Astrocyte (in vitro differentiated cells and primary cell): ENCODE results near the gene CLEC11A. TPM values are rescaled to one million over a fixed set of nuclear protein-coding genes. Genes with fewer than 3 reads are reported as not detected.

Experiments used
- DNase-seq: peaks from one replicate; pipeline ENCODE4 v3.0.0-alpha.2; 2010; ENCODE audit warnings: low read depth
- FAIRE-seq: peaks from 2 replicates; lab custom pipeline; 2011; peaks lifted over from hg19 to GRCh38; lab: Jason Lieb, UNC
- H2AFZ ChIP-seq: 2 replicates; pipeline ENCODE4 v1.6.0; 2012; ENCODE audit warnings: low read depth, low read length, inconsistent platforms
- H3K27ac ChIP-seq: 2 replicates; pipeline ENCODE4 v1.5.1; 2011; ENCODE audit warnings: low read depth, low read length, inconsistent platforms
- H3K27me3 ChIP-seq: 2 replicates; pipeline ENCODE4 v1.6.0; 2011; ENCODE audit warnings: low read length, inconsistent platforms; ENCODE audit not compliant: insufficient read depth
- H3K36me3 ChIP-seq: 2 replicates; pipeline ENCODE4 v1.5.1; 2011; ENCODE audit warnings: low read length, inconsistent platforms; ENCODE audit not compliant: insufficient read depth
- H3K4me1 ChIP-seq: 2 replicates; pipeline ENCODE4 v1.5.1; 2011; ENCODE audit warnings: low read length, inconsistent platforms; ENCODE audit not compliant: insufficient read depth
- H3K4me2 ChIP-seq: 2 replicates; pipeline ENCODE4 v1.6.0; 2012; ENCODE audit warnings: low read length, inconsistent platforms
- H3K4me3 ChIP-seq: 2 replicates; pipeline ENCODE4 v1.5.1; 2011; ENCODE audit warnings: low read depth, mild to moderate bottlenecking, low read length, inconsistent platforms; ENCODE audit not compliant: insufficient read depth
- H3K79me2 ChIP-seq: 2 replicates; pipeline ENCODE4 v1.6.0; 2012; ENCODE audit warnings: mild to moderate bottlenecking, low read length, inconsistent platforms; ENCODE audit not compliant: insufficient read depth
- H3K9ac ChIP-seq: 2 replicates; pipeline ENCODE4 v1.6.0; 2012; ENCODE audit warnings: mild to moderate bottlenecking, low read length, inconsistent platforms
- H3K9me3 ChIP-seq: 2 replicates; pipeline ENCODE4 v1.5.1; 2012; ENCODE audit warnings: low read depth, mild to moderate bottlenecking, low read length, inconsistent platforms; ENCODE audit not compliant: insufficient read depth
- H4K20me1 ChIP-seq: 2 replicates; pipeline ENCODE4 v1.6.0; 2012; ENCODE audit warnings: low read length, inconsistent platforms; ENCODE audit not compliant: insufficient read depth
- H3K27ac Mint-ChIP-seq: one replicate; pipeline ENCODE4 v1.8.0; 2021; ENCODE audit warnings: mild to moderate bottlenecking, mixed read lengths; ENCODE audit not compliant: unreplicated experiment
- H3K27me3 Mint-ChIP-seq: one replicate; pipeline ENCODE4 v1.8.0; 2021; ENCODE audit warnings: low read depth, mixed read lengths; ENCODE audit not compliant: unreplicated experiment
- H3K36me3 Mint-ChIP-seq: one replicate; pipeline ENCODE4 v1.8.0; 2021; ENCODE audit warnings: low read depth, mixed read lengths; ENCODE audit not compliant: unreplicated experiment
- H3K4me1 Mint-ChIP-seq: one replicate; pipeline ENCODE4 v1.8.0; 2021; ENCODE audit warnings: low read depth, mixed read lengths; ENCODE audit not compliant: unreplicated experiment
- H3K4me3 Mint-ChIP-seq: one replicate; pipeline ENCODE4 v1.8.0; 2021; ENCODE audit warnings: mild to moderate bottlenecking, moderate library complexity, mixed read lengths; ENCODE audit not compliant: unreplicated experiment
- H3K9me3 Mint-ChIP-seq: one replicate; pipeline ENCODE4 v1.8.0; 2021; ENCODE audit warnings: mild to moderate bottlenecking, mixed read lengths; ENCODE audit not compliant: unreplicated experiment
- EZH2 ChIP-seq: IDR thresholded peaks from 2 replicates; pipeline ENCODE4 v1.6.1; 2012; ENCODE audit warnings: mild to moderate bottlenecking, low read length, inconsistent platforms; ENCODE audit not compliant: insufficient read depth
- total RNA-seq: library from RNA; stranded (reverse); gene quantifications from 2 replicates; pipeline ENCODE4 v1.2.1, GENCODE V29; 2021
- TF ChIP-seq, protein P1 (sequence below): IDR thresholded peaks from 2 replicates; pipeline ENCODE4 v1.5.1; 2011; ENCODE audit warnings: low read depth, mild to moderate bottlenecking, inconsistent platforms, low read length, moderate library complexity; ENCODE audit not compliant: insufficient read depth

CLEC11A gene
- total RNA-seq, 1 donor from 2014 or later = not detected

DNA sequence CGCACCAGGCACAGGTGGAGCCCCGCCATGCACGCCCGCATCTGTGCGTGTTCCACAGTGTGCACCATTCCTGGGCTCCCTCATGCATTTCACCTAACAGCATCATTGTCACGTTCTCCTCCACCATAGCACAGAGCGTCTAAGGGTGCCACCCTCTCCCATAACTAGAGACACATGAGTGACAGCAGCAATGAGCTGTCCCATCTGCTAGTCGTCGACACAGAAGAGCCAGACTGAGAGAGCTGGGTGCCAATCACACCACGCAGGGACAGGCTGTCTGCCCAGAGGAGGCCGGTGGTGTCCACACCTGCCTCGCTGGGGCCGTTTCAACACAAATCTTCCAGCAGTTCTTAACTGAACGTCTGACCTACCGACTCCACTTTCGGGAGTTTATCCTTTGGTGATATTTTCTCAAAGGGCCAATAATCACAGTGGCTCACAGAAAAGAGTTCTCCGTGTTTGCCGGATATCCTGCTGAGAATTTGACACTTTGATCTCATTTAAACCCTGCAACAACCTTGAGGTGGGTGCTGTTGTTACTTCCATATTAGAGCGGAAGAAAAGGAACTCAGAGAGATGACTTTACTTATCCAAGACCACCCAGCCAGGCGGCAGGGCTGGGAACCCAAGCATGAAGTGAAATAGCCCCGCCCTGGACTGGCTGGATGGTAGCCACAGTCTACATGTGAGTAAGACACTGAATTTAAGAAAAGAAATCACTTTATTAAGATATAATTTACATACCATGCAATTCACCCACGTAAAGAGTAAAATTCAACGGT is 16.2 kb downstream of the CLEC11A start:
- H4K20me1 ChIP-seq = no peaks in the 10 kb centered on the region
- no peaks in the 10 kb centered on the region for H3K9me3 ChIP-seq
- no peak overlapping the region for H3K4me3 ChIP-seq
- no peak overlapping the region for H2AFZ ChIP-seq
- Mint-ChIP-seq H3K27me3 (no peaks in the 10 kb centered on the region), H3K9me3 (peaks cover 13% of the 10 kb centered on the region), H3K36me3 (no peaks in the 10 kb centered on the region), H3K27ac (no peak overlapping the region), H3K4me1 (no peaks in the 10 kb centered on the region), H3K4me3 (no peak overlapping the region)
- no peak overlapping the region for H3K9ac ChIP-seq
- TF ChIP-seq EZH2 = no peak
- TF ChIP-seq, protein P1, sequence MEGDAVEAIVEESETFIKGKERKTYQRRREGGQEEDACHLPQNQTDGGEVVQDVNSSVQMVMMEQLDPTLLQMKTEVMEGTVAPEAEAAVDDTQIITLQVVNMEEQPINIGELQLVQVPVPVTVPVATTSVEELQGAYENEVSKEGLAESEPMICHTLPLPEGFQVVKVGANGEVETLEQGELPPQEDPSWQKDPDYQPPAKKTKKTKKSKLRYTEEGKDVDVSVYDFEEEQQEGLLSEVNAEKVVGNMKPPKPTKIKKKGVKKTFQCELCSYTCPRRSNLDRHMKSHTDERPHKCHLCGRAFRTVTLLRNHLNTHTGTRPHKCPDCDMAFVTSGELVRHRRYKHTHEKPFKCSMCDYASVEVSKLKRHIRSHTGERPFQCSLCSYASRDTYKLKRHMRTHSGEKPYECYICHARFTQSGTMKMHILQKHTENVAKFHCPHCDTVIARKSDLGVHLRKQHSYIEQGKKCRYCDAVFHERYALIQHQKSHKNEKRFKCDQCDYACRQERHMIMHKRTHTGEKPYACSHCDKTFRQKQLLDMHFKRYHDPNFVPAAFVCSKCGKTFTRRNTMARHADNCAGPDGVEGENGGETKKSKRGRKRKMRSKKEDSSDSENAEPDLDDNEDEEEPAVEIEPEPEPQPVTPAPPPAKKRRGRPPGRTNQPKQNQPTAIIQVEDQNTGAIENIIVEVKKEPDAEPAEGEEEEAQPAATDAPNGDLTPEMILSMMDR = no peak
- H3K27me3 ChIP-seq = peaks cover 2% of the 10 kb centered on the region
- no peaks in the 10 kb centered on the region for H3K79me2 ChIP-seq
- H3K4me1 ChIP-seq = no peaks in the 10 kb centered on the region
- FAIRE-seq (no peak), DNase-seq (no peak)
- no peaks in the 10 kb centered on the region for H3K36me3 ChIP-seq
- H3K27ac ChIP-seq = no peak overlapping the region
- H3K4me2 ChIP-seq = no peak overlapping the region

DNA sequence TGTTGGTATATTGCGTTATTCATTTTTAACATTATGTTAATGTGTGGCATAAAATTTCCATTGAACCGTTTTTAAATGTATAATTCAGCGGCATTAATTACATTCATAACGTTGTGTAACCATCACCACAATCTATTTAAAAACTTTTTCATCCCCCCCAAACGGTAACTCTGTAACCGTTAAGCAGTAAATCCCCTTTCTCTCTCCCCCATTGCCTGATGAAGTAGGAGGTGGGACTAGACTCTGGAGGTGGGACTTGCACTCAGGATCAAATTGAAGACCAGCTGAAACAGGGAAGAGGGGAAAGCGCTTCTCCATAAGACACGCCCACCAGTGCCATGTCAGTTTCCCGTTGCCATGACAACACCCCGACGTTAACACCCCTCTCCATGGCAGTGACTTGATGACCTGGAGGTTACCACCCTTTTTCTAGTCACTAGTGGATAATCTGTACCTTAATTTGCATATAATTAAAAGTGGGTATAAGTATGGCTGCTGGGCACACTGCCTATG is 16.8 kb downstream of the CLEC11A start:
- no peak overlapping the region for H3K4me3 ChIP-seq
- DNase-seq = no peak
- no peaks in the 10 kb centered on the region for H4K20me1 ChIP-seq
- no peak overlapping the region for H3K4me3 Mint-ChIP-seq
- H3K27me3 Mint-ChIP-seq = no peaks in the 10 kb centered on the region
- H3K9ac ChIP-seq = no peak overlapping the region
- H3K9me3 Mint-ChIP-seq = peaks cover 13% of the 10 kb centered on the region
- no peak overlapping the region for H3K27ac Mint-ChIP-seq
- no peak overlapping the region for H2AFZ ChIP-seq
- no peaks in the 10 kb centered on the region for H3K36me3 ChIP-seq
- H3K9me3 ChIP-seq = no peaks in the 10 kb centered on the region
- FAIRE-seq = no peak
- TF ChIP-seq, protein P1 = no peak
- TF ChIP-seq EZH2 = no peak
- no peaks in the 10 kb centered on the region for H3K4me1 Mint-ChIP-seq
- H3K79me2 ChIP-seq = no peaks in the 10 kb centered on the region
- no peaks in the 10 kb centered on the region for H3K4me1 ChIP-seq
- no peaks in the 10 kb centered on the region for H3K36me3 Mint-ChIP-seq
- no peak overlapping the region for H3K27ac ChIP-seq
- peaks cover 2% of the 10 kb centered on the region for H3K27me3 ChIP-seq
- H3K4me2 ChIP-seq = no peak overlapping the region
